Iris pigment epithelial cell (primary cell): ENCODE results near the gene EFNA5.
A peak's percentile ranks its signal among the peaks of the same experiment; 100 is the strongest.

Source experiments
- DNase-seq: peaks from one replicate; pipeline ENCODE4 v3.0.0-alpha.2; 2011; ENCODE audit warnings: low read depth

EFNA5 gene

GRCh38 chr5:107426872-107427271 lies 243.9 kb downstream of the EFNA5 start:
- no peak for DNase-seq

GRCh38 chr5:107426209-107426608 lies 244.5 kb downstream of the EFNA5 start:
- peak; percentile 33 for DNase-seq

GRCh38 chr5:107425541-107426031 lies 245.2 kb downstream of the EFNA5 start:
- peak; percentile 93 for DNase-seq

GRCh38 chr5:107424491-107424890 lies 246.2 kb downstream of the EFNA5 start:
- peak; percentile 79 for DNase-seq

- no peak for DNase-seq
Observed at GRCh38 chr5:107422494-107422893, 248.2 kb downstream of the EFNA5 start.

GRCh38 chr5:107419498-107419897 lies 251.2 kb downstream of the EFNA5 start:
- no peak for DNase-seq

- DNase-seq: no peak
Observed at GRCh38 chr5:107418902-107419301, 251.8 kb downstream of the EFNA5 start.

- DNase-seq: no peak
Observed at GRCh38 chr5:107418071-107418470, 252.7 kb downstream of the EFNA5 start.

- DNase-seq: no peak
Observed at GRCh38 chr5:107415762-107416161, 255.0 kb downstream of the EFNA5 start.

- DNase-seq: no peak
Observed at GRCh38 chr5:107414802-107415201, 255.9 kb downstream of the EFNA5 start.

- no peak for DNase-seq
Observed at GRCh38 chr5:107413754-107414153, 257.0 kb downstream of the EFNA5 start.

GRCh38 chr5:107408564-107408963 lies 262.2 kb downstream of the EFNA5 start:
- no peak for DNase-seq

- DNase-seq: no peak
Observed at GRCh38 chr5:107407713-107408298, 262.9 kb downstream of the EFNA5 start.

GRCh38 chr5:107404595-107405374 lies 266.0 kb downstream of the EFNA5 start:
- DNase-seq: no peak

- no peak for DNase-seq
Observed at GRCh38 chr5:107403228-107403953, 267.3 kb downstream of the EFNA5 start.

GRCh38 chr5:107402434-107403227 lies 268.1 kb downstream of the EFNA5 start:
- DNase-seq: no peak

GRCh38 chr5:107401470-107402122 lies 269.1 kb downstream of the EFNA5 start:
- DNase-seq: no peak

- no peak for DNase-seq
Observed at GRCh38 chr5:107400328-107400727, 270.4 kb downstream of the EFNA5 start.

GRCh38 chr5:107398703-107399102 lies 272.0 kb downstream of the EFNA5 start:
- no peak for DNase-seq

- no peak for DNase-seq
Observed at GRCh38 chr5:107396351-107396690, 274.4 kb downstream of the EFNA5 start.

- DNase-seq: no peak
Observed at GRCh38 chr5:107395632-107396350, 274.9 kb downstream of the EFNA5 start.
